ENCODE data around the gene GNAI3.

GNAI3 gene

GRCh38 chr1:109546311-109547109, 1.9 kb upstream of the GNAI3 start:
- Histone ChIP-seq H3K4me1 (ENCODE audit: control insufficient read depth, insufficient read depth, low read length) (no peaks in the 10 kb centered on the region), H3K4me3 (ENCODE audit: low read length) (no peak overlapping the region)

GRCh38 chr1:109547463-109548320, 723 bp upstream of the GNAI3 start:
- Histone ChIP-seq H3K36me3 (ENCODE audit: control insufficient read depth, insufficient read depth, low read length) (no peaks in the 10 kb centered on the region), H3K4me3 (ENCODE audit: low read length) (peak overlapping the region; percentile 95; the same call in 1 of the 2 replicates), H3K27ac (ENCODE audit: low read length) (no peak overlapping the region), H3K4me1 (ENCODE audit: control insufficient read depth, insufficient read depth, low read length) (no peaks in the 10 kb centered on the region), H3K27me3 (ENCODE audit: control insufficient read depth, insufficient read depth, low read length) (no peaks in the 10 kb centered on the region), H3K9me3 (ENCODE audit: control insufficient read depth, insufficient read depth, low read length) (no peaks in the 10 kb centered on the region)
- no peak for DNase-seq (ENCODE audit: low read depth, low spot score)
- no CpG with 5 or more reads among the region's 22 CpGs for WGBS (ENCODE audit: insufficient coverage, insufficient read length)

More at GRCh38 chr1:109546311-109547109, 1.9 kb upstream of the GNAI3 start:
- peak; percentile 68 for DNase-seq (ENCODE audit: low read depth, low spot score)
- no CpG with 5 or more reads among the region's 5 CpGs for WGBS (ENCODE audit: insufficient coverage, insufficient read length)
- Histone ChIP-seq H3K27me3 (ENCODE audit: control insufficient read depth, insufficient read depth, low read length) (no peaks in the 10 kb centered on the region), H3K9me3 (ENCODE audit: control insufficient read depth, insufficient read depth, low read length) (no peaks in the 10 kb centered on the region), H3K27ac (ENCODE audit: low read length) (no peak overlapping the region), H3K36me3 (ENCODE audit: control insufficient read depth, insufficient read depth, low read length) (no peaks in the 10 kb centered on the region)

- H3K9me3 ChIP-seq (ENCODE audit: control insufficient read depth, insufficient read depth, low read length): no peaks in the 10 kb centered on the region
- H3K27me3 ChIP-seq (ENCODE audit: control insufficient read depth, insufficient read depth, low read length): no peaks in the 10 kb centered on the region
- H3K36me3 ChIP-seq (ENCODE audit: control insufficient read depth, insufficient read depth, low read length): no peaks in the 10 kb centered on the region
- DNase-seq (ENCODE audit: low read depth, low spot score): no peak
- no peaks in the 10 kb centered on the region for H3K4me1 ChIP-seq (ENCODE audit: control insufficient read depth, insufficient read depth, low read length)
- H3K4me3 ChIP-seq (ENCODE audit: low read length): no peak overlapping the region
- no CpG with 5 or more reads among the region's 2 CpGs for WGBS (ENCODE audit: insufficient coverage, insufficient read length)
- H3K27ac ChIP-seq (ENCODE audit: low read length): no peak overlapping the region
Observed at GRCh38 chr1:109556563-109556962, 8.1 kb downstream of the GNAI3 start.

- Histone ChIP-seq H3K27me3 (ENCODE audit: control insufficient read depth, insufficient read depth, low read length) (no peaks in the 10 kb centered on the region), H3K4me3 (ENCODE audit: low read length) (no peak overlapping the region), H3K27ac (ENCODE audit: low read length) (no peak overlapping the region), H3K9me3 (ENCODE audit: control insufficient read depth, insufficient read depth, low read length) (no peaks in the 10 kb centered on the region), H3K4me1 (ENCODE audit: control insufficient read depth, insufficient read depth, low read length) (no peaks in the 10 kb centered on the region), H3K36me3 (ENCODE audit: control insufficient read depth, insufficient read depth, low read length) (no peaks in the 10 kb centered on the region)
- WGBS (ENCODE audit: insufficient coverage, insufficient read length): no CpG with 5 or more reads among the region's 5 CpGs
- DNase-seq (ENCODE audit: low read depth, low spot score): no peak
Observed at GRCh38 chr1:109557520-109557919, 9.1 kb downstream of the GNAI3 start.

GRCh38 chr1:109559995-109560394, 11.6 kb downstream of the GNAI3 start:
- H3K4me3 ChIP-seq (ENCODE audit: low read length): no peak overlapping the region
- H3K27me3 ChIP-seq (ENCODE audit: control insufficient read depth, insufficient read depth, low read length): no peaks in the 10 kb centered on the region
- no peaks in the 10 kb centered on the region for H3K9me3 ChIP-seq (ENCODE audit: control insufficient read depth, insufficient read depth, low read length)
- H3K27ac ChIP-seq (ENCODE audit: low read length): no peak overlapping the region
- no peaks in the 10 kb centered on the region for H3K36me3 ChIP-seq (ENCODE audit: control insufficient read depth, insufficient read depth, low read length)
- peaks cover 4% of the 10 kb centered on the region; the same call in 1 of the 2 replicates for H3K4me1 ChIP-seq (ENCODE audit: control insufficient read depth, insufficient read depth, low read length)
- no peak for DNase-seq (ENCODE audit: low read depth, low spot score)

GRCh38 chr1:109564194-109564878, 15.9 kb downstream of the GNAI3 start:
- Histone ChIP-seq H3K4me3 (ENCODE audit: low read length) (no peak overlapping the region), H3K4me1 (ENCODE audit: control insufficient read depth, insufficient read depth, low read length) (peaks cover 4% of the 10 kb centered on the region; the same call in 1 of the 2 replicates), H3K27me3 (ENCODE audit: control insufficient read depth, insufficient read depth, low read length) (no peaks in the 10 kb centered on the region), H3K9me3 (ENCODE audit: control insufficient read depth, insufficient read depth, low read length) (no peaks in the 10 kb centered on the region), H3K36me3 (ENCODE audit: control insufficient read depth, insufficient read depth, low read length) (no peaks in the 10 kb centered on the region), H3K27ac (ENCODE audit: low read length) (no peak overlapping the region)
- no CpG with 5 or more reads among the region's 7 CpGs for WGBS (ENCODE audit: insufficient coverage, insufficient read length)
- no peak for DNase-seq (ENCODE audit: low read depth, low spot score)

- H3K36me3 ChIP-seq (ENCODE audit: control insufficient read depth, insufficient read depth, low read length): no peaks in the 10 kb centered on the region
- DNase-seq (ENCODE audit: low read depth, low spot score): no peak
- H3K27me3 ChIP-seq (ENCODE audit: control insufficient read depth, insufficient read depth, low read length): no peaks in the 10 kb centered on the region
- H3K9me3 ChIP-seq (ENCODE audit: control insufficient read depth, insufficient read depth, low read length): no peaks in the 10 kb centered on the region
- WGBS (ENCODE audit: insufficient coverage, insufficient read length): no CpG with 5 or more reads among the region's 3 CpGs
- no peak overlapping the region for H3K27ac ChIP-seq (ENCODE audit: low read length)
- H3K4me3 ChIP-seq (ENCODE audit: low read length): no peak overlapping the region
- H3K4me1 ChIP-seq (ENCODE audit: control insufficient read depth, insufficient read depth, low read length): peaks cover 4% of the 10 kb centered on the region; the same call in 1 of the 2 replicates
Observed at GRCh38 chr1:109565241-109565640, 16.8 kb downstream of the GNAI3 start.

GRCh38 chr1:109566982-109567381, 18.6 kb downstream of the GNAI3 start:
- no CpG with 5 or more reads among the region's 1 CpG for WGBS (ENCODE audit: insufficient coverage, insufficient read length)
- Histone ChIP-seq H3K36me3 (ENCODE audit: control insufficient read depth, insufficient read depth, low read length) (no peaks in the 10 kb centered on the region), H3K4me1 (ENCODE audit: control insufficient read depth, insufficient read depth, low read length) (peaks cover 4% of the 10 kb centered on the region; the same call in 1 of the 2 replicates), H3K27me3 (ENCODE audit: control insufficient read depth, insufficient read depth, low read length) (no peaks in the 10 kb centered on the region), H3K4me3 (ENCODE audit: low read length) (no peak overlapping the region), H3K9me3 (ENCODE audit: control insufficient read depth, insufficient read depth, low read length) (no peaks in the 10 kb centered on the region), H3K27ac (ENCODE audit: low read length) (no peak overlapping the region)
- no peak for DNase-seq (ENCODE audit: low read depth, low spot score)

- no peak overlapping the region for H3K4me3 ChIP-seq (ENCODE audit: low read length)
- H3K4me1 ChIP-seq (ENCODE audit: control insufficient read depth, insufficient read depth, low read length): peaks cover 4% of the 10 kb centered on the region; the same call in 1 of the 2 replicates
- no CpG with 5 or more reads among the region's 4 CpGs for WGBS (ENCODE audit: insufficient coverage, insufficient read length)
- no peaks in the 10 kb centered on the region for H3K27me3 ChIP-seq (ENCODE audit: control insufficient read depth, insufficient read depth, low read length)
- H3K9me3 ChIP-seq (ENCODE audit: control insufficient read depth, insufficient read depth, low read length): no peaks in the 10 kb centered on the region
- H3K27ac ChIP-seq (ENCODE audit: low read length): no peak overlapping the region
- DNase-seq (ENCODE audit: low read depth, low spot score): no peak
- no peaks in the 10 kb centered on the region for H3K36me3 ChIP-seq (ENCODE audit: control insufficient read depth, insufficient read depth, low read length)
Observed at GRCh38 chr1:109567877-109568672, 19.7 kb downstream of the GNAI3 start.
